Adrenal gland (tissue), 5 donors: ENCODE measurements around the gene ITGA11.

Experiments used
- POLR2A ChIP-seq, 2 donors: fragments of 450-650 bp; IDR thresholded peaks; one replicate each; pipeline ENCODE4 v1.6.1; 2017; ENCODE audit warnings: antibody characterized with exemption in 2 of 2, mild to moderate bottlenecking in 2 of 2, moderate library complexity in 1 of 2
- TF ChIP-seq, protein P1 (sequence below), 6 experiments: fragments of 450-650 bp in 4 of 6; fragments of 200-600 bp in 2 of 6; sonication (generic) in 1 of 6; IDR thresholded peaks; 1 replicate in 5 of 6; 2 replicates in 1 of 6; pipeline versions ENCODE4 v1.5.1 to v1.8.0; 2016 to 2021; ENCODE audit warnings: antibody characterized with exemption in 6 of 6, mild to moderate bottlenecking in 2 of 6, moderate library complexity in 1 of 6
- donor health status: DM: no; HTN: no; CAD: no.

DNA sequence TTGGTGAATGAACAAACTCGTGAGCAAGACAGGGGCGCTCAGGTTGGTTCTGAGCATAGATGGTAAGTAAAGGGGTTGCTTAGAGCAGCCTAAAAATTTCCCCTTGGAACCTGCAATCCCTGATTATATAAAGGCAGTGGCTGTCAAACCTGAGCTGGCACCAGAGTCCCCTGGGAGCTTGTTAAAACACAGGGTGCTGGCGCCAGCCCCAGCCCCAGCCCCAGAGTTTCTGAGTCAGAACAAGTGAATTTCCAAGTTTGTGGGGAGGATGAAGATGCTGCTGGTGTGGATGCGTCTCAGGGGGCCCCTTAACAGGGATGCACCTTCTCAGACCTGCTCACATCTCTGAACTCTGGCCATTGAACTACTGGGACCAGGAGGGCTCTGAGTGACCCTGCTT is 106.2 kb downstream of the ITGA11 start:
- TF ChIP-seq, protein P1, sequence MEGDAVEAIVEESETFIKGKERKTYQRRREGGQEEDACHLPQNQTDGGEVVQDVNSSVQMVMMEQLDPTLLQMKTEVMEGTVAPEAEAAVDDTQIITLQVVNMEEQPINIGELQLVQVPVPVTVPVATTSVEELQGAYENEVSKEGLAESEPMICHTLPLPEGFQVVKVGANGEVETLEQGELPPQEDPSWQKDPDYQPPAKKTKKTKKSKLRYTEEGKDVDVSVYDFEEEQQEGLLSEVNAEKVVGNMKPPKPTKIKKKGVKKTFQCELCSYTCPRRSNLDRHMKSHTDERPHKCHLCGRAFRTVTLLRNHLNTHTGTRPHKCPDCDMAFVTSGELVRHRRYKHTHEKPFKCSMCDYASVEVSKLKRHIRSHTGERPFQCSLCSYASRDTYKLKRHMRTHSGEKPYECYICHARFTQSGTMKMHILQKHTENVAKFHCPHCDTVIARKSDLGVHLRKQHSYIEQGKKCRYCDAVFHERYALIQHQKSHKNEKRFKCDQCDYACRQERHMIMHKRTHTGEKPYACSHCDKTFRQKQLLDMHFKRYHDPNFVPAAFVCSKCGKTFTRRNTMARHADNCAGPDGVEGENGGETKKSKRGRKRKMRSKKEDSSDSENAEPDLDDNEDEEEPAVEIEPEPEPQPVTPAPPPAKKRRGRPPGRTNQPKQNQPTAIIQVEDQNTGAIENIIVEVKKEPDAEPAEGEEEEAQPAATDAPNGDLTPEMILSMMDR (IDR thresholded peaks at IDR 0.05): no peak
- TF ChIP-seq POLR2A (IDR thresholded peaks at IDR 0.05): no peak
